NCI-H2081 treated with DMSO at 0.1 percent for 48 hours (cell line): Measurements from ENCODE around the gene TRAPPC11.

Experiments
- DNase-seq: peaks from one replicate; lab custom pipeline; 2025; lab: John Stamatoyannopoulos, UW

TRAPPC11 gene

GRCh38 chr4:183637461-183637860, 21.6 kb upstream of the TRAPPC11 start:
- DNase-seq = no peak

GRCh38 chr4:183638436-183638835, 20.7 kb upstream of the TRAPPC11 start:
- DNase-seq = no peak

- no peak for DNase-seq
These were observed 19.8 kb upstream of the TRAPPC11 start for GRCh38 chr4:183639291-183639690.

DNA sequence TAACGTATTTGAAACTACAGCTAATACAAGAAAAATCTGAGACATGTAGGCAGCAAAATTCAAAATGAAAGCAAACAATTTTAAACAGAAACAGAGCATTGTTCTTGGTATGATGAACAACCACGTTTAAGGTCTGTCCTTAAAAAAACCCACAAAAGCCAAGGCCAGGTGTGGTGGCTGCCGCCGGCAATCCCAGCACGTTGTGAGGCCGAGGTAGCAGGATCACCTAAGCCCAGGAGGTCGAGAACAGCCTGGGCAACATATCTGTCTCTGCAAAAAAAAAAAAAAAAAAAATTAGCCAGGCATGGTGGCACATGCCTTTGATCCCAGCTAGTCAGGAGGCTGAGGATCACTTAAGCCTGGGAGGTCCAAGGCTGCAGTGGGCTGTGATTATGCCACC, 13.8 kb upstream of the TRAPPC11 start:
- no peak for DNase-seq

GRCh38 chr4:183657564-183657963, 1.5 kb upstream of the TRAPPC11 start:
- no peak for DNase-seq

GRCh38 chr4:183658362-183659028, 598 bp upstream of the TRAPPC11 start:
- no peak for DNase-seq

DNA sequence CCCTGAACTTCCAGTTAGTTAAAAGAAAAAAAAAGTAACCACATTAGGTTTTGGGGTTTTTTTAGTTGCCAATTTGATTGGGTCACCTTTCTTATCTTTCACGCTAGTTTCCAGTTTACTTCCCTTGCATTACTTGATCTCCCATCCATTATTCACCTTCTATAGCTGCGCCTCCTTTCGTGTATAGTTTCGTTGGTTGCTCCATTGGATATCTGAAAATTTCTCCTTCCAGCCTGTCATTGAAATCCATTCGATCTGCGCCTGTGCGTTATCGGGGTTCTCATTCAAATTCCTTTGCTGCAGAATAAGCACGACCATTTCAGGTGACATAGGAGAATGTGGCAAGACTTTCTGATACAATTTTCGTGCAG, 764 bp downstream of the TRAPPC11 start:
- no peak for DNase-seq

DNA sequence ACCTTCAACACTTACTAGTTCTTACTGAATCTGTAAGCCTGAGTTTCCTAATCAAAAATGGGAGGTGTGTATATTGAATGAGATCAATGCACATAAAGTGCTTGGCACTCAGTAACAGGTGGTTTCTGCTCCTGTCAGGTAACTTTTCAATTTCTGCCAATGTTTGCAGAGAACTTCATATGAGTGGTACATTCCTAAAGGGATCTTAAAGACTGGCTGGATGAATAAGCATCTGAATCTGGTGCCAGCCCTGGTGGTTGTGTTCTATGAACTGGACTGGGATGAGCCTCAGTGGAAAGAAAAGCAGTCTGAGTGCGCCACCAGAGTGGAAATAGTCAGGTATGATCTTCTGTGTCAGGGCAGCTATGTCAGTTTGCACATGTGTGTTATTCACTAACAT, 7.0 kb downstream of the TRAPPC11 start:
- no peak for DNase-seq

DNA sequence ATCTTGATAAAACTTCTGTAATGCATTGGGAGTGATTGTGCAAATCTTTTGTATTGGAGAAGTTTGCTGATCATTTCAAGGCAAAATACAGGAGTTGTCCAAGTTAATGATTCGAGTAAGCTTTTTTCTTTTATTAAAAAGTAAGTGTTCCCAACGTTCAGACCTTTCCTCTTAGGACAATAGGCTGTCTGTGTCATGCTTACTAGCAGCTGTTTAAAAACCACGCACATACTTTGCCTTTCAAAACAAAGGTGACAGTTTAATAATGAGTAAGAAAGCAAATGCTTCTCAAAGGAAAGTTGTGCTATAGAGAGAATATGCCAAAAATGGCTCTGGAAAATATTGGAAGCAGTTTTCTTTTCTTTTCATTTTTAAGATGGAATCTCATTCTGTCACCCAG, 11.2 kb downstream of the TRAPPC11 start:
- DNase-seq = no peak

- DNase-seq = no peak
These were observed 12.0 kb downstream of the TRAPPC11 start for GRCh38 chr4:183670960-183671555.

DNA sequence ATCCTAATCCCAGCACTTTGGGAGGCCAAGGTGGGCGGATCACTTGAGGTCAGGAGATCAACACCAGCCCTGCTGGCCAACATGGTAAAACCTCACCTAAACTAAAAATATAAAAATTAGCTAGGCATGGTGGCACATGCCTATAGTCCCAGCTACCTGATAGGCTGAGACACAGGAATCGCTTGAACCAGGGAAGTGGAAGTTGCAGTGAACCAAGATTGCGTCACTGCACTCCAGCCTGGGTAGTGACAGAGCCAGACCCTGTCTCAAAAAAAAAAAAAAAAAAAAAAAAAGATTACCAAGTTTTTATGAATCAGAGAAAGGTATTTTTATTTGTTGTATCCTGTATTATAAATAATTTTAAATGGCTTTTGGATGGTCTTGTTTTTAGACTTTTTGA, 15.1 kb downstream of the TRAPPC11 start:
- no peak for DNase-seq

DNA sequence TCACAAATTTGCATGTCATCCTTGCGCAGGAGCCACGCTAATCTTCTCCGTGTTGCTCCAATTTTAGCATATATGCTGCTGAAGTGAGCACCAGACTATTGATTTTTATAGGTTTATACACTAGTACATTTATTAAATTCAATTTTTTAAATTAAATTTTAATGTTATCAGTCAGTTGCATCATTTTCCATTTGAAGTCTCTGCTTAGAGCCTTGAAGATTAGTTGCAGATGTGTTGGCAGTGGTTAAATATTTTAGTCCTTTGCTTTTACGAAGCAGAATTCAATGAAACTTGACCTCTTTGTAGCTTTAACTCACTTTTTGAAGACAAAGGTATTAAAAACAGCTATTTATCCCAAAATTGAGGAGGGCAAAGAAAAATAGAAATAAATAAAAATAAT, 16.5 kb downstream of the TRAPPC11 start:
- no peak for DNase-seq

DNA sequence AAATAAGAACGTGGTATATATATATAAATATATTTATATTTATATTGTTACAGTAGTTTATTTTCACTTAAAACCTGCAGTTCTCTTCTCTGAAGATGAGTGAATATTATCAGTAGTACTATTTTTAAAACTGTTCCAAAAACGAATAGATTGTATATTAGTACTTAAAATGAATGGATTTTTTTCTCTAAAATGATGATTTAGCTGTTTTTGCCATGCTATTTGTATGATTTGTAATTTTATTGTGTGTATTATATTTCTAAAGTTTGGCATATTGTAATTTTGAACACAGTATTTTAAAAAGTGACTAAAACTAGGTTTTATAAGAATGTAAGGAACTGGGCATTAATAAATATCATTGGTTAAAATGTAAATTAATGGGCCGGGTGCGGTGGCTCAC, 22.0 kb downstream of the TRAPPC11 start:
- DNase-seq = no peak

DNA sequence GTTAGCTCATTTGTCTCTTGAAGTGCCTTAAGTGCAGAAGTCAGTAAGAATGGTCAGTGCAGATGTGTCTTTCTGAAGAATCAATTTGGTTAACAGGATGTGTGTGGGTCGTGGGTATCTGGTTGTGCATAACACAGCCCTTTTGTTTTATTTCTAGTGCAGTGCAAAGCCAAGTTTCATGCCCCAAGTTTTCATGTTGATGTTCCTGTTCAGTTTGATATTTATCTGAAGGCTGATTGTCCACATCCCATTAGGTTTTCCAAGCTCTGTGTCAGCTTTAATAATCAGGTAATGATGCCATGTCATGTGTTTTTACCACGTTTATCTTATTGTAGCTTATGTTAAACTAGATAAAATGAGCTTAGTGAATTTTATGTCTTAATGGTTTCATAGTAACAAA, 27.4 kb downstream of the TRAPPC11 start:
- DNase-seq = no peak

DNA sequence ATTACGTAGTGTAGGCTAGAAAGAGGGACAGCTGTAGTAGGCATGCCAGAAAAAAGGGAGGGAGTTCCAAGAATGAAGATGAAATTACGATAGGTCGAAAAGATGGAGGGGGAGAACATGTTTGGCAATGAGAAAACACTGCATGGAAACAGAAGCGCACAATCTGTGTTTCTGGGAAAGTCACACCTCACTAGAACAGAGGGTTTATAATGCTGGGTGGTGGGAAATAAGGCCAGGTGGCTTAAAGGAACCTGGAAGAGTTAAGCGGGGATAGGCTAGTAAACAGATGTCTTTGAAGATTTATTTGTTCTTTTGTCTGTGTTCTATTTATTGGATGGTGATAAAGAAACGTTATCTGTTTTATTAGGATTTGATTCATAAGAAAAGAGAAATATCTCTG, 29.1 kb downstream of the TRAPPC11 start:
- DNase-seq = no peak

- no peak for DNase-seq
These were observed 31.9 kb downstream of the TRAPPC11 start for GRCh38 chr4:183691006-183691405.

DNA sequence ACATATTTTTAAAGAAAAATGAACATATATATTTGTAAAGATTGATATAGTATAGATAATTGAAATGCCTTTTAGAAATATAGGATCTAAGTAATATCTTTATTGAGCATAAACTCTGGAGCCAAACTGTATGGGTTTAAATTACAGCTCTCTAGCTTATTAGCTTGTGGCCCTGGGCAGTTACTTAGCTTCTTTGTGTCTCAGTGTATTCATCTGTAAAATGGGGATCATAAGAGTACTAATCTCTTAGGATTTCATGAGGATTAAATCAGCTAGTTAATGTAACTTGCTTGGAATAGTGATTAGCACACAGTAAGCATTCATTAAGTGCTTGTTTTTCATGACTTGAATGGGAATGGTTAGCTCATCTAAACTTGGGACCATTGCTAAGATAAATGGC, 32.8 kb downstream of the TRAPPC11 start:
- DNase-seq = no peak

- DNase-seq = no peak
These were observed 39.8 kb downstream of the TRAPPC11 start for GRCh38 chr4:183698909-183699308.

GRCh38 chr4:183700407-183700806, 41.3 kb downstream of the TRAPPC11 start:
- DNase-seq = no peak

DNA sequence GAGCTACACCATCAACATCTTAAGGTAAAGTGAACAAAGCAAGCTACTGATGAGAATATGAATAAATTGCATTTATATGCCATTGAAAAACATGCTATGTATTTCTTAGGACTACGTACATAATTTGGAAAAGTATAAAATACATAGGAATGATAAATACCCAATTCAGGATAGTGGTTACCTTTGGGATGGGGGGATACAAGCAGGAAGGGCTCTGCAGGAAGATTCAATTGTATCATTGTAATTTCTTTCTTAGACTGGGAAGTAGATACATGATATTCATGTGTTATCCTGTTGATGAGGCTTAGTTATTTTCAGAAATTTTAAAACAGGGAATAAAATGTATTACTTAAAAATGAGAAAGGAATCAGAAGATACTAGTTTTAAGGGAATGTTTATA, 43.4 kb downstream of the TRAPPC11 start:
- no peak for DNase-seq

DNA sequence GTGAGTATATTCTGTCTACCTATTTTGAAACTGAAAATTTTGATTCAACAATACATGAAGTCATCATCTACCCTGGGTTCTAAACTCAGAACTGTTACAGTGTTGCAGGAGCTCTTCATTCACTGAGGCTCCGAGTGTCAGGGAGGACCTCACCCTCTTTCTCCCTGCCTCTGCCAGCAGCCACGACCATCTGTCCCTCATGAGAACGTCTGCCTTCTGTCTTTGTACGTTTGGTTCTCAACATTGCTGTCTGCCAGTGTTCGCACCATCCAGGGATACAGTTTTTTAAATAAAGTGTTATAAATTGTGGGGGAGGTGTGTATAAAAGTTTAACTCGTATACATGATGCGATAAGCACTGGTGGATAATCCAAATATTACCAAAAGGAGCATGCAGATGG, 55.5 kb downstream of the TRAPPC11 start:
- DNase-seq = no peak

DNA sequence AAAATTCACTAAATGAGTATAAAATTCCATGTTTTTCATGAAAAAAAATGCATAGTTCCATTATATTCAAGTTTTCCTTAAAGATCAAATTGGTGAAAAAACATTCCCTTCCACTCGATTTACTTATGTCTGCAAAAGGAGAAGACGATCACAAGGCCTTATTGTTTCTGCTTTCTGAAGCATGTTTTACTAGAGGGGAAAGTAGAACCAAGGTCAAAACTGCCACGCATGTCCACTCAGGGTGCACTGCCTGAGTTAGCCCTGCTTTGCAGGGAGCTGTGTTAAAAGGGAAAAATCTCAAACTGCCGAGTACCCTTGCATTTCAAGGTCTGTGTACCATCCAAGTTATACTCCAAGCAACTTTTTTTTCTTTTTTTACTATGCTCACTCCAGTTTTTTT, 57.2 kb downstream of the TRAPPC11 start:
- DNase-seq = no peak

DNA sequence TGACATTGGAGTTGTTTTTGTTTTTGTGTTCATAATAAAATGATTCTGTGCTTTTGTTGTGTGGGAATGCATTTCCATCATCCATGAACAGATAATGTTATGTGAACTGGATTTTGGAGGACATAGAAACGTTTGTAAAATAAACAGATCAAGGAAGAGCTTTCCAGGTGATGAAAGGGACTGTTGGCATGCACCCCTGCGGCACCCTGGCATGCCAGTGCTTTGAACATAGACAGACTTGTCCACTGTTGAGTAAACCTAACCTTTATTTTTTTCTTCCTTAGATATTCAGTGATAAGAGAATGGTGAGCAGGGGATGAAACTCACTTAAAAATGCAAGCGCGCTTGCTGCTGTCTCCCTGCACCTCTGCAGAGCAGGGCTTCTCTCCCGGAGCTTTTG, 59.8 kb downstream of the TRAPPC11 start:
- no peak for DNase-seq
